Activated effector memory CD4-positive, alpha-beta T cell treated with anti-CD3 and anti-CD28 coated beads, Interleukin-2, amount 50 U/mL, for 16 hours (primary cell): ENCODE data around the gene MEPE.

Source experiments
- DNase-seq: peaks from one replicate; pipeline ENCODE4 v3.0.0-alpha.2; 2020

MEPE gene

GRCh38 chr4:87832669-87833068 lies at the start of gene MEPE:
Gene MEPE, plus strand, starts transcription at chr4:87832969. Its CDS starts 1,746 bp downstream, at chr4:87834715.
- no peak for DNase-seq

DNA sequence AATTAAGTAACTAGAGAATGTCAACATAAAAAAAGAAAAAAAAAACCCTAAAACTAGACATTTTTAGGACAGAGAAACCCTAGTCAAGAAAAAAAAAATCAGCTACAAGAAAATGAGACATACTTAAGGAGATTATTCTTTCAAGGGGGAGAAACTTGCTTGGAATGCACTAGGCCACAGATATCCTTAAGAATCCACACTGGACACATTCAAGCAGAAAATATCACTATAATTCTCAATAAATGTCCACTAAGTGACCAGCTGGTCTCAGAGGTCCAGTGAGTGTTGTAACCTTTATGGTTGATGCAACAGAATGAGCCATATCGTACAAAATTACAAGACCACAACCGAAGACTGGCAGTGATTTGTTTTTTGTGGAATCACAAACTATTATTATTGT lies 49.0 kb upstream of the MEPE start:
- DNase-seq, result no peak

DNA sequence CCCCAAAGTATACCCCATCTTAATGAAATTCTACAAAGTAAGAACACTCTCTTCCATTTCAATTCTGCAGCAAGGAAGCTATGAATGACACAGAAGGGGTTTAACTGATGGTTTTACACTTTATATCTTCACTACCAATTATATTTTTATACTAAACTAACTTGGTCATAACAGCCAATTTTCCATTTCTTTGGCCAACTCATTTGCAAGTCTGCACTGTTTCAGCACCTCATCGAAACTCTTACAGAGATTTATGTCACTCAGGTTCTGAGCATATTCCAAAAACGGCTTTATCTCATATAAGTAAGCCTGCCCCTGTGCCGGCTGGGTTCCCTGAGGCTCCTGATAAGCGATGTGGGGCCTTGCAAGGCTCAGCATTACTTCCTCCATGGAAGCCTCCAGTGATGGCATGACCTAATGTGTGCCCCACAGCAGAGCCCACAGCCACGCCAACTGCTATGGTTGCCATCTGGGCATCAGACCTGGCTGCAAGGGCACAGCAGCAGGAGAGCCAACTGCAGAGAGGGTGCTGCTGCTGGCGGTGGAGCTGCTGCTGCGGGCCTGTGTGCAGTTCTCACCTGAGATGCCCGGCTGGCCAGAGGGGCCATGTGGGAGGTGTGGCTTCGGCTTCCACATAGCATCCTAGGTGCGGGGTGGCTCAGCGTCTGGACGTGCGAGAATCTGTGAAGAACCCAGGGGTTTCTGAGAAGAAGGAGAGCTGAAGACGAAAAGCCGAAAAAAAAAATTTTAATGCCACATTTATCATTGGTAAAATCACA lies 46.8 kb upstream of the MEPE start:
- DNase-seq, result no peak

DNA sequence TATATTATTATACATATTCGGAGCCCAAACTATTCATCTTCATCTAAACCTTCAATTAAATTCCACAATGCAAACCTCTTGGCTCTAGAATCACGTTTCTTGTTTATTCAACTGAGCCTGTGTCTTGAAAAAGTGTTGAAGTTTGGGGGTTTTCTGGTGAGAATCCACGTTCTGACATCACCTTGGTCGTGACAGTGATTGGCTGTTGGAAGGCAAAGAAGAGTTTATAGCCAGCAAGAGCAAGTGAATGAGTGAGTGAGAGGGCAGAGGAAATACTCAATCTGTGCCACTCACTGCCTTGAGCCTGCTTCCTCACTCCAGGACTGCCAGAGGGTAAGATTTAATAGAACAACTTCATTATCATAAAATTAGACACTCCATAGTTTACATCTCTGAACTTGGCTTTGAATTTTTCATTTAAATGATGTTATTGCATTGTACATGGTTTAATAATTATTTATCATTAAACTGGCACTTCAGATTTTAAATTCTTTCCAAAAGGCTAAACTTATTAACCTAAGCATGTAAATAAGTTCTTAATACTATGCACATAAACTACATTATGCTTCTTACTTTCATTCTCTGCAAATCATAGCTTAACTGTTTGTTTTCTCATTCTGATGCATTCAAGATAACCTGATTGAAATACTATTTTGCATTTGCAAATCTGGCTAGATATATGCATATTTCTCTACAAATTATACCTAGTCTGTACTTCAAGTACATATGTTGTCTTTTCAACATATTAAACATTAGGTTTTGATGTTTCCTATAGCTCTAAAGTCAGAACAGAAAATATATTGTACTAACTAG lies 33.3 kb upstream of the MEPE start, which contains the start of gene IBSP:
TSS of gene IBSP (plus strand) at position 254 of the 813 bp plus-strand sequence. CDS start 2,808 bp downstream, outside the sequence.
- no peak for DNase-seq

DNA sequence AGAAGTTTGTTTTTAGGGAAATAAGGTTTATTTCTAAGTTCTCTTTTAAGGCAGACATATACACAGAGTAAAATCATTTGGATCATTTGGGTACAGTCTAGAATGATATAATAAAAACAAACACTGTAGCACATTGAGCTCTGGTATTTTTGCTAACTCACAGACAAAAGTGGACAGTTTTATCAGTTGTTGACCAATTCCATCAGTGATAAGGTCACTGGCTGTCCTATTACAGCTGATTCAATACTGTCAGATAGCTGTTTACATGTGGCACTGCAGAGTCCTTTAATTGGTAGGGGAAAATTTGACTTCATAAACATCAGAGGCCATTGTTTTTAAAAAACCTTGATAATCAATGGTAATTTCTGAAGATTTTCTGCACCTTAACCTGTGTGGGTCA lies 29.9 kb upstream of the MEPE start:
- DNase-seq, result no peak

DNA sequence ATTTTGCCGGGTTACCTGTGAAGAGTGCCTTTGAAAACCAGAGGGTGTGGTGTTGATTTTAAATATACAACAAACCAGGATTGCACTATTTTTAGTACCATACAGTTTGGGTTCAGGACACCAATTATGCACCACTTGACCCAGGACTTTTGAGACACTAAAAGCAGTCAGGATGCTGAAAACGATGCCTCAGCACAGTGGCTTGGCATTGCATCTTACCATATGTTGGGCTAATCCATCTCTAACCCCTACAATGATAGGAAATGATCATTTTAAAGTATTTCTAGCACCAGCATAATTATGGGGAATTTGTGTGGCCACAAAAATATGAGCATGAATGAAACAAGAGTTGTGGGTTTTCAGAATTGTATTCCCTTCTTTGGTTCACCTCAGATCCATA lies 29.3 kb upstream of the MEPE start:
- no peak for DNase-seq

GRCh38 chr4:87804871-87805270 lies 27.9 kb upstream of the MEPE start:
- DNase-seq, result no peak

DNA sequence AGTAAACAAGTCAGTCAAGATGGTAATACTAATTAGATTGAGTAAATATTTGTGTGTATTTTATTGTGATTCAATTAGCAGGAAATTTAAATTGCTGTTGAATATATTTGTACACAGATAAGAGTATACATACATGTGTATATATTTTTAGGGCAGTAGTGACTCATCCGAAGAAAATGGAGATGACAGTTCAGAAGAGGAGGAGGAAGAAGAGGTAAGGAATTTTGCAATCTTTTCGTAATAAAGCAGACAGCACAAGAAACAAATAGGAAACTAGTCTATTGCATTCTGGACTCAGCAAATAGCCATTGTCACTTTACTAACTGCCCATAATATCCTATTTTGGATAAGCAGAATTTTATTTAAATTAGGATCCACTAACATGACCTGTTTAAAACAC lies 26.8 kb upstream of the MEPE start:
- no peak for DNase-seq

GRCh38 chr4:87806520-87806919 lies 26.2 kb upstream of the MEPE start:
- no peak for DNase-seq

DNA sequence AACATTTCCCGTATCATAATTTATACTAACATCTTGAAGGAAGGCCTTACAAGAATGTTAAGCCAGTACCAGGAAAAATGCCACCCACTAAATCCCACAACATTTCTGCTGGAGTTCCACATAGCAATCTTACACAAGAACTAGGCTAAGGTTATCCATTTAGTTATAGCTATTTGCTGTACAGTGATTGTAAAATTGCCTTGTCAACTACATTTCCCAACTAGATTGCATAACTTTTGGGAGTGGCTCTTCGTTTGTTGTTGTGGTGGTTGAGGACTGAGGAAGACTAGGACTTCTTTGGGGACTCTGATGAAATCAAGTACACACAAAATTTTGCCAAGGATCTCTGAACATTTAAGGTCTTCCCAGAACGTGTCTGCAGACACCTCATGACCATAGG lies 25.4 kb upstream of the MEPE start:
- no peak for DNase-seq

GRCh38 chr4:87811977-87812376 lies 20.8 kb upstream of the MEPE start:
- no peak for DNase-seq

DNA sequence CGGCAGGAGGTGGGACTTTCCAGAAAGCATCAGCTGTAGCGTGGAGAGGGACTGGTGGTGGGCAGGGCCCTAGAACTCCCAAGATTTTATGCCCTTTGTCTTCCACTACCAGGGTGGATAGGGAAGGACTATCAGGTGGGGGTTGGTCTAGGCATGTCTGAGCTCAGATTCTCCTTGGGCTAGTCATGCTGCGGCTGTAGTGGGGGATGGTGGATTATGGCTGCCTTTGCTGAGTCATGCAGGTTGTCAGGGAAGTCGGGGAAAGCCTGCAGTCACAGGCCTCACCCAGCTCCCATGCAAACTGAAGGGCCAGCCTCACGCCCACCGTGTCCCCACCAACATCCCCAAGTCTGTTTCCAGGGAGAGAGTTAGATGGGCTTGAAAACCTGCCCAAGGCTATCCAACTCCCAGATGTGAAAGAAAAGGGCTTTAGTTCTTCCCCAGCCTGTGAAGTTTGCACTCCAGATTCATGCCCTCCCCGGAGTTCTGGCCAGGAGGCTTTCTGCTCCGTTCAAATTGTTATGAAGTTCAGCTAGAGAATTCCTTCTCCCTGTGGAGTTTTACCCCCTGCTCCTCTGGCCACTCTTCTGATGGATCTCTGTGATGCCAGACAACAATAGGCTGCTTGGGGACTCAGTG lies 13.4 kb upstream of the MEPE start:
- DNase-seq, result no peak

GRCh38 chr4:87823200-87823599 lies 9.6 kb upstream of the MEPE start:
- DNase-seq, result no peak

- DNase-seq, result no peak
Observed at GRCh38 chr4:87823724-87824123, 9.0 kb upstream of the MEPE start.

GRCh38 chr4:87824352-87824751 lies 8.4 kb upstream of the MEPE start:
- DNase-seq, result no peak

DNA sequence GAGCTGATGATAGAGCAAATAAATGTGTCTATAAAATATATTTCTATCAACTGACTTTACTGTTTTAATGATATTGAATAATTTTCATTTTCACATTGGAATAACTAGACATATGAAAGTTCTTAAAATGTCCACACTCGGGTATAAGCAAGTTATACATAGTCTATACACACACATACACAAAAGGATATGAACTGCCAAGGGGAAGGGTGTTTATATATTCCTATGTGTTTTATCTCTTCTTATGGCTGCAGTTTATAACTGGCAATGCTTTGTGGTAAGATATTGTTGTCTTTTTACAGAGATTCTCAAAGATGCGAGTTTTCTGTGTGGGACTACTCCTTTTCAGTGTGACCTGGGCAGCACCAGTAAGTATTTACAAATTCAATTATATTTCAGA lies 1.6 kb downstream of the MEPE start:
- no peak for DNase-seq

- DNase-seq, result no peak
Observed at GRCh38 chr4:87835197-87835596, 2.4 kb downstream of the MEPE start.

GRCh38 chr4:87835743-87836142 lies 3.0 kb downstream of the MEPE start:
- no peak for DNase-seq

- DNase-seq, result no peak
Observed at GRCh38 chr4:87838205-87838604, 5.4 kb downstream of the MEPE start.

GRCh38 chr4:87838890-87839591 lies 6.3 kb downstream of the MEPE start:
- DNase-seq, result no peak

DNA sequence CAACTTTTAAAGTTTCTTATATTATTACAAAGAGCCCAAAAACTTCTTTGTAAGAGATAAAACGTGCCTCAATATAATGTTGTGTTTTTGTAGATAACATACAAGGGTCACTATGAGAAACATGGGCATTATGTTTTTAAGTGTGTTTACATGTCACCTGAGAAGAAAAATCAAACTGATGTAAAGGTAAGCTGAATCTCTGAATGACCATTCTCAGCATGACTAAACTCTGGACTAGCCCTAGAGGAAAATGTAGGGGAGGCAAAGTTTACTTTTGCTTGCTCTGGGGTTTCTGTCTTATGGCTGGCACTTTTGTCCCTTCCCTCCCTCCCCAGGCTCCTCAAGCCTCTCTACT lies 6.8 kb downstream of the MEPE start:
- DNase-seq, result no peak

- no peak for DNase-seq
Observed at GRCh38 chr4:87840149-87840548, 7.4 kb downstream of the MEPE start.

GRCh38 chr4:87843936-87844335 lies 11.2 kb downstream of the MEPE start:
- no peak for DNase-seq
